Stimulated activated CD8-positive, alpha-beta memory T cell treated with anti-CD3 and anti-CD28 coated beads, Interleukin-7, amount 100 ng/mL, for 24 hours (primary cell): ENCODE data around the gene EPHX1.

ENCODE experiments used
- DNase-seq: peaks from one replicate; pipeline ENCODE4 v3.0.0-alpha.2; 2020; ENCODE audit warnings: low read depth

The EPHX1 gene

GRCh38 chr1:225842788-225843425 is 33.0 kb downstream of the EPHX1 start:
- no peak for DNase-seq

- DNase-seq: no peak
Measured at GRCh38 chr1:225843426-225843795, 33.5 kb downstream of the EPHX1 start.

- DNase-seq: no peak
Measured at GRCh38 chr1:225844236-225845061, 34.5 kb downstream of the EPHX1 start.

GRCh38 chr1:225845097-225845496 is 35.2 kb downstream of the EPHX1 start:
- DNase-seq: no peak

- DNase-seq: no peak
Measured at GRCh38 chr1:225845571-225846259, 35.8 kb downstream of the EPHX1 start.

- DNase-seq: no peak
Measured at GRCh38 chr1:225846331-225847310, 36.7 kb downstream of the EPHX1 start.

GRCh38 chr1:225847610-225848009 is 37.7 kb downstream of the EPHX1 start:
- no peak for DNase-seq

- DNase-seq: no peak
Measured at GRCh38 chr1:225848030-225848955, 38.4 kb downstream of the EPHX1 start.

GRCh38 chr1:225849925-225850324 is 40.0 kb downstream of the EPHX1 start:
- no peak for DNase-seq

GRCh38 chr1:225850370-225850769 is 40.4 kb downstream of the EPHX1 start:
- no peak for DNase-seq

GRCh38 chr1:225851805-225852204 is 41.9 kb downstream of the EPHX1 start:
- DNase-seq: no peak

GRCh38 chr1:225852413-225853124 is 42.6 kb downstream of the EPHX1 start:
- DNase-seq: no peak

- DNase-seq: no peak
Measured at GRCh38 chr1:225853441-225853840, 43.5 kb downstream of the EPHX1 start.

GRCh38 chr1:225855503-225856300 is 45.8 kb downstream of the EPHX1 start:
- DNase-seq: no peak

- DNase-seq: no peak
Measured at GRCh38 chr1:225857256-225857655, 47.3 kb downstream of the EPHX1 start.

- no peak for DNase-seq
Measured at GRCh38 chr1:225859151-225859550, 49.2 kb downstream of the EPHX1 start.

- no peak for DNase-seq
Measured at GRCh38 chr1:225860107-225860506, 50.2 kb downstream of the EPHX1 start.

GRCh38 chr1:225860876-225861441 is 51.0 kb downstream of the EPHX1 start:
- no peak for DNase-seq
